GM21381 (cell line): Measurements from ENCODE around the gene CFAP61.
A peak's percentile ranks its signal among the peaks of the same experiment; 100 is the strongest.

Experiments used
- ATAC-seq: cut with Tn5 transposase; IDR thresholded peaks from one replicate; pipeline ENCODE4 v1.9.1; 2021; ENCODE audit warnings: mild to moderate bottlenecking, moderate library complexity; ENCODE audit not compliant: unreplicated experiment

The CFAP61 gene

DNA sequence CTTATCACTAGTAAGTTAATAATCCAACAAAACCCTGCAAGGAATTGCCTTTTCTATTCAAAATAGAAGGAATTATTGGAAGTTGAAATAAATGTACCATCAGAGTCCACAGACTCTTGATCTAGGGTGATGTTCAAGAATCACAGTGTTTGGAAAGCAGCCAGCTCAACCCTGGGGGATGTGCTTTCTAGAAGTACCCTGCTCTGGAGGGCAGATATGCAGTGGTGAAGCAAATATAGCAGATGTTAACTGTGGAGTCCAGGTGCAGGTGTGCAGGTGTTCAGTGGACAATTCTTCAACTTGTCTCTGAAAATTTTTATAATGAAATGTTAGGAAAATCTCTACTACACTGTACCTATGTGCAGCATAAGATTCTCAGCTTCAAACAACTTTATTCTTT, 306.5 kb downstream of the CFAP61 start:
- no peak for ATAC-seq

DNA sequence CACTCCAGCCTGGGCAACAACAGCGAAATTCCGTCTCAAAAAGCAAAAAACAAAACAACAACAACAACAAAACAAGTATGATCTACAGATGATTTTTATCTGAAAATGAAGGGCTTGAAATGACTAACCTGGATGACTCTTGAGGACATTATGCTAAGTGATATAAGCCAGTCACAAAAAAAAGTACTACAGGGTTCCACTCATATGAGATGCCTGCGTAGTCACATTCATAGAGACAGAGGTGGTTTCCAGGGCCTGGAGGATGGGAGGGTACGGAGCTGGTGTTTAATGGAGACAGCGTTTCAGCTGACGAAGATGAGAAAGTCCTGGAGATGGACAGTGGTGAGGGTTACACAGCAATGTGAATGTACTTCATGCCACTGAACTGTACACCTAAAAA, 307.3 kb downstream of the CFAP61 start:
- ATAC-seq, result no peak

DNA sequence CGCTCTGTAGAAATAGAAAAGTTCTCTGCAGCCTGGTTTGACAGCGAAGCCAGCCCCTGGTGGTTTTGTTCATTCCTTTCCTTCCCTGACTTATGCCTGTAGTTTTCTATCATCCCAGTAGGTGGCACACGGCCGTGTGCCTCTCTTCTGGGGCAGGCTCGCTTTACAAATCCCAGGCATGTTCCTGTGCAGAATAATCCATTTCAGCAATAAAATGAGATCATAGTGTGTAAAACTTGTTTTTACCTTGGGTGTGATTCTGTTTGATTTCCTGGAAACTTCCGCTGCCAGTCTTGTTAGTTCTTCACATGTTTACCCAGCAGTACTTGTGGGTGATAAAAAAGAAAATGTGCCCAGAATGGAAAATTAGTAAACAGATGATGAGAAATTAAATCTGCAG, 308.1 kb downstream of the CFAP61 start:
- ATAC-seq, result peak; percentile 58

DNA sequence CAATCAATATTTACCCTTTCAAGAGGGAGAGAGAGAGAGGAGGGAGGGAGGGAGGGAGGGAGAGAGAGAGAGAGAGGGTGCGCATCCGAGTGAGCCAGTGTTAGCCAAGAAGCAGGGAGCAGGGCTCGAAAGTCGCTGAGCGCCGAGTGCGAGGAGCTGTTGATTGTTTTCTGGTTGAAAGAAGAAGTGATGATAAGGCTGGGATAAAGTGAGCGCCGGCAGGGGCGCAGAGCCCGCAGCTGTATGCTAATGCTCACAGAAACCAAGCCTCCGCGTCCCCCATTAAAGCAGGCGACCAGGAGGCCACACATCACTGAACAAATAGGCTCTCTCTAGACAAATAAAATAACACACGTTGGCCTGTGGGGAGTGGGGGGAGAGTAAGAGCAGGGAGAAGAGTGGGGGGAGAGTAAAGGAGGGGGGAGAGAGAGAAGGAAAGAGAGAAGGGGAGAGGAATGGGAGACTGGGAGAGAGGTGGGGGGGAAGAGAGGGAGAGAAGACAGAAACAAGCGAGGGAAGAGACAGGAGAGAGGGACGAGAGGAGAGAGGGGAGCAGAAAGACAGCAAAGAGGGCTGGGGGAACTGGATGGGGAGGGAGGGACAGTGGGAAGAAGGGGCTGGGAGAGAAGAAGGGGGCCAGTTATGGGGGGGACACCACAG, 310.6 kb downstream of the CFAP61 start:
- no peak for ATAC-seq

DNA sequence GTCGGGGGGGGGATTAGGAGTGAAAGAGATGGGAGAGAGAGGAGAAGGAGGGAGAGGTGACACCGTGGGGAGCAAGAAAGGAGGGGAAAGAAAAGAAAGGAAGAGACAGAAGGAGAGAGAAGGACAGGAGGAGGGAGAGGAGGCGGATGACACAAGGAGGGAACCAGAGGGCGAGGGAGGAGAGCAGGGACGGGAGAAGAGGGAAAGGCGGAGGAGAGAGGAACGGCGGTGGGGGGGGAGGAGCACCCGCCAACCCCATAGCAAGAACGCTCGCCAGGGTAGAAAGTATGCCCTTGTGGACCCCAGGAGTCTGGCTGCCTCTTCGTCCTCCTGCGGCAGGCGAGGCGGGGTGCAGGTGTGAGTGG, 311.1 kb downstream of the CFAP61 start:
- no peak for ATAC-seq

DNA sequence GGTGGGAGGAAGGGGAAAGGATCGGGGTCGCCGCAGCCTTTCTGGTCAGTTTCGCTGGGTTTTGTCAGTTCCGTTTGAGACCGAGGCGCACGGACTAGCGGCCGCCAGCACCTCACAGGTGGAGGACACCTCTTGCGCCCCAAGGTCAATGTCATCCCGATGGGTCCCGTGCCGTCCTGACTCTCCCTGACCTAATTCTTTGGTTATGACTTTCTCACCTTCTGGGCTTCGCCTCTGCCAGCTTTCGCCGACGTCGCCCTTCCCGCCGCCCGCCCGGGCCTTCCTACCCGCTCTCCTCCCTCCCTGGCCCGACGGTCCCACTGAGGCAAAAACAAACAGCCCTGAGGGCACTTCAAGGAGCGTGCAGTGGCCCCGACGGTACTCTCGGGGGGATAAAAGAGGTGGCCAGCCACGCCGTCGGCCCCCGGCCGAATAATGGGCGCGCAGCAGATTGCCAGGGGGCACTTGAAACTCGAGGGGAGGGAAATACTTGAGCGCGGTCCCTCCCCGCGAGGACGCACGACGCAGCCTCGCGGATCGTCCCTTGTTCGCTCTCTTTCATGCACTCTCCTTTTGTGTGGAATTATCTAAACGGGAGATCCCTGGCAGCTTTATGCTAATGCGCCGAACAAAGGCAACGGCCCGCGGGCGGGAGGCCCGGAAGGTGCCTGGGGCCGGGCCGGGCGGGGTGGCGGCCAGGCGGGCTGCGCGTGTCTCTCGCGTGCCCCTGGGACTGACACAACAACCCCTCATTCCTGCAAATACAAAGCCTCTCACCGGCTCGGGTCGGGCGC, 311.7 kb downstream of the CFAP61 start:
- no peak for ATAC-seq

DNA sequence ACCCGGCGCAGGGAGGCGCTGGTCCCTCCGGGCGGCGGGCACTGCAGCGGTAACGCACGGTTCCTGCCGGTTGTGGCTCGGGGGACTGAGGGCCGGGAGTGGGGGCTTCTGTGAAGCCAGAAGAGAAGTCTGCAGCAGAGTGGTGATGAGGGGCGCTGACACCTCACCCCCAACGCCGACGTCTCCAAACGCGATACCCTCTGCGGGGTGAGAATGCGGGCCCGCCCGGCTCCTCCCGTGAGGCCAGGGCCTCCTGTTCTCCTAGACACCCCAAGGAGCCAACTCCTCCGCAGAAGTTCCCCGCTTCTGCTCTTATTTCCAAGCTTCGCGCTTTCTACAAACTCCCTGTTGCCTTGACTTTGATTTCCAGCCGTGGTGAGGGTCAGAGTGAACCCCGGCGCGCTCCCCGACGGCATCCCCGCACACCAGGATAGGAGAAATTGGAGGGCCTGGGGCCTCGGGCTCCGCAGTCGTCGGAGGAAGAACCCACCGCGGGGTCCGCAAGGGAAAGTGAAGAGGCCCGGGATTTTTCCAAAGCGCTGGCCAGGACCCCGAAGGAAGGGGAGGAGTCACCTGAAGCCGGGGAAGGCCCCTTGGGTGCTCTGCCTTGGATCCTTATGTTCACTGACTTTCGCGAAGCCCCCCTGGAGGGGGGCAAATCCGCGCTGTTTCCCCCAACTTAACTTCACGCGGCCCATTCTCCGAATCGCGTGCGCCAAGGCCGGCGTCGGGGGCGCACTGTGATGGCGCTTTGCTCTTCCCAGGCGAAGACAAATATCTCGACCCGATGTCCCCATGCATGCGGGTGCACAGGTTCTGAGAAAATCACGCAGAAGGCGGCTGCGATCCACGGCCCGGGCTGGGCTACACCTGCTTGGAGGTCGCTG, 312.5 kb downstream of the CFAP61 start:
- no peak for ATAC-seq

DNA sequence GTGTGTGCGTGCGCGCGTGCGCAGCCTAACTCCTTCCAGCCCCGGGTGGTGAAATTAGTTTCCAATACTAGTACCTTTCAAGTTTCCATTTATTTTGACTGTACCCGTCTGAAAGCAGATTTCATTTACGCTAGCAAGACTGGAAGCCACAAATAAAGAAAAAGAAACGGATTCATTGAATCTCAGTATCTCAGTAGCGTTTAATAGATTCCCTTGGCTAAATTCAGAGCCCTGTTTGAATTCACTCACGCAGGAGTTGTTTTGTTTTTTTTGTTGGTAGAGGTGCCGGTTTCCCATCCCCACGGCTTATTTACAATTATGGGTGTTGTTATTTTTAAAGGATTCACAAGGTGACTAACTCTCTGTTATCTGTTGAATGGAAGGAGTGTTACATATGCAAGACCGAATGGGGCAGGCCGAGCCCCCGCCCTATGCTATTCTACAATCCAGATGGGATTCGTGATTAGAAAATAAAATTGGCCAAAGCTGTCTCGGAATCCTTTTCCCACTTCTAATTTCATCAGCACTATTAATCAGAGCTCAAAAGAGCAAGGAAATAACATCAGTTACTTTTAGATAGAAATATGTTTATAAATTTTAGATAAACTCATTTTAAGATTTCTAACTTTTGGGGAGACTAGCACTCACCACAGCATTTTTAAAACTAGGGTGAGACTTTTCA, 313.3 kb downstream of the CFAP61 start:
- no peak for ATAC-seq

DNA sequence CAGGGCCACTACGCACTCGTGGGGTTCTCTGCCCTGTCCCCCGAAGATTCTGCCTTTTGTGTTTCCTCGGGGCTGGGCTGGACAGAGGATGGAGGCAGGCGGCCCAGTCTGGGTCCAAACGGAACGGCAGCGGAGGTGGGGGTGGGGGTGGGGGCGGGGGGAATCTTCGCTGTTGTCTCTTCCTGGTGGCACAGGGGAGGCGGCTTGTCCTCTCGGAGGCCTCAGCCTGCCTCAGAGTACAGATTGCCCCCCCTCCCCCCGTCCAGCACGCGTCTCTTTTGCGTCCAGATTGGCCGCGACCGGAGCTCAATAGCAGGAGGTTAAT, 314.2 kb downstream of the CFAP61 start:
- ATAC-seq, result no peak

DNA sequence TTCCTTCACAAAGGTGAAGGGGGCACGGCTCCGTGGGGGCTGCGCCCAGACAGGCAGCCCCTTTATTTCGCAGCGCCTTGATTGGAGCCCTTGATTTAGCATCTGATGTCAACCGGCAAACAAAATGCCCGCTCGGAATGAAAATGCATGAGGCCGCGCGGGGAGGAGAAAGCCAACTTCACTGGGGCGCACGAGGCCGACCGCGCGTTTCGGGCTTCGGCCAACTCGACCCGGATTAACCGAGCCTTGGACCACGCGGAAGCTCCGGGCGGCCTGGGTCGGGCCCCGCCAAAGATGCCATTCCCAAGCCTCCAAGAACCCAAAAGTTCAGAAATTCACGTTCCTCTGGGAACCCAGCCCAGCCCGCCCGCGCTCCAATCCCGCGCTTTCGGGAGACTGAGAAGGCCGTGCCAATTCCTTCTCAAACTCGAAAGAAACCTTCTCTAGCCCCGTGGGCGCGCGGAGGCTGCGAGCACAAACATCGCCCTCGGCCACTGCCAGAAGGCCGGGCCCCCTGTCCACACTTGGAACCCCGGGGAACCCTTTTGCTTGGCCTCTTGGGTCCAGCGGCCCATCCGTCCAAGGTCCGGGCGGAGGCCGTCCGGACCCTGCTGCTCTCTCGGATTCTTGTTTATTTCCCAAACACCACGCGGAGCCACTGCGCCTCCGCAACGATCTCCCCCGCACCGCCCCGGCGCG, 314.7 kb downstream of the CFAP61 start:
- no peak for ATAC-seq

DNA sequence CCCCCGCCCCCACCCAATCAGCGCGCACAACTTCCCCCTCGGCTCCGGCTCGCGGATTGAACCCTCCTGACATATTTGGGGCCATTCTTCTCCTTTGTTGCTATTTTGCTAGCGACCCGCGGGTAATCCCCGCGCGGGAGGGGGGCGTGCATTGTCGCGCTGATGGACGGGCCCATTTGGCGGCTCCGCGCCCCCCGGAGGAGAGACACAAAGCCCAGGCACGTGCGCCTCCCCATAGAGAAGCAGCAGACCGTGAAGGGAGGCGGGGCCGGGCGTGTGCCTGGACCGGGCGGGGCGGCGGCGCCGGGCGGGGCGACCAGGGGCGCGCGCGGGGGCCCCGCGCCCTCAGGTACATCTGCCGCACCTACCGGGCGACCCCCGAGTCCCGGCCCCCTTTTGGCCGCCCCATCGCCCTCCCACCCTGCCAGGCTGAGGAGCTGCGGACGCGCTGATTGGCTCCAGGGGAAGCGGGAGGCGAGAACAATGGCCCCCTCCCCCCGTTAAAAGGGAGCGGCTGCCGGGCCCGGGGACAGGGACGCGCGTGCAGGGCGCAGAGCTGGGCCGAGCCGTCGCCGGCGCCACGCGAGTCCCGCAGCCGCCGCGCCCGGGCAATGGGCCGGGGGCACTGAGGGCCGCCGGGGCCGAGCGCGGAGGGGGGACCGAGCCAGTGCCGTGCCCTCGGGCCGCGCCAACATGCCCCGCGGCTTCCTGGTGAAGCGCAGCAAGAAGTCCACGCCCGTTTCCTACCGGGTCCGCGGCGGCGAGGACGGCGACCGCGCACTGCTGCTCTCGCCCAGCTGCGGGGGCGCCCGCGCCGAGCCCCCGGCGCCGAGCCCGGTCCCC, 315.5 kb downstream of the CFAP61 start, which contains the start of gene INSM1:
Gene INSM1, plus strand, starts transcription at position 530 of the 843 bp plus-strand sequence. Its CDS starts 164 bp downstream, at position 694.
- no peak for ATAC-seq

DNA sequence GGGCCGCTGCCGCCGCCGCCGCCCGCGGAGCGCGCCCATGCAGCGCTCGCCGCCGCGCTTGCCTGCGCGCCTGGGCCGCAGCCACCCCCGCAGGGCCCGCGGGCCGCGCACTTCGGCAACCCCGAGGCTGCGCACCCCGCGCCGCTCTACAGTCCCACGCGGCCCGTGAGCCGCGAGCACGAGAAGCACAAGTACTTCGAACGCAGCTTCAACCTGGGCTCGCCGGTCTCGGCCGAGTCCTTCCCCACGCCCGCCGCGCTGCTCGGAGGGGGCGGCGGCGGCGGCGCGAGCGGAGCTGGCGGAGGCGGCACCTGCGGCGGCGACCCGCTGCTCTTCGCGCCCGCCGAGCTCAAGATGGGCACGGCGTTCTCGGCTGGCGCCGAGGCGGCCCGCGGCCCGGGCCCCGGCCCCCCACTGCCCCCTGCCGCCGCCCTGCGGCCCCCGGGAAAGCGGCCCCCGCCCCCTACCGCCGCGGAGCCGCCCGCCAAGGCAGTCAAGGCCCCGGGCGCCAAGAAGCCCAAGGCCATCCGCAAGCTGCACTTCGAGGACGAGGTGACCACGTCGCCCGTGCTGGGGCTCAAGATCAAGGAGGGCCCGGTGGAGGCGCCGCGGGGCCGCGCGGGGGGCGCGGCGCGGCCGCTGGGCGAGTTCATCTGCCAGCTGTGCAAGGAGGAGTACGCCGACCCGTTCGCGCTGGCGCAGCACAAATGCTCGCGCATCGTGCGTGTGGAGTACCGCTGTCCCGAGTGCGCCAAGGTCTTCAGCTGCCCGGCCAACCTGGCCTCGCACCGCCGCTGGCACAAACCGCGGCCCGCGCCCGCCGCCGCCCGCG, 316.3 kb downstream of the CFAP61 start:
- ATAC-seq, result no peak

DNA sequence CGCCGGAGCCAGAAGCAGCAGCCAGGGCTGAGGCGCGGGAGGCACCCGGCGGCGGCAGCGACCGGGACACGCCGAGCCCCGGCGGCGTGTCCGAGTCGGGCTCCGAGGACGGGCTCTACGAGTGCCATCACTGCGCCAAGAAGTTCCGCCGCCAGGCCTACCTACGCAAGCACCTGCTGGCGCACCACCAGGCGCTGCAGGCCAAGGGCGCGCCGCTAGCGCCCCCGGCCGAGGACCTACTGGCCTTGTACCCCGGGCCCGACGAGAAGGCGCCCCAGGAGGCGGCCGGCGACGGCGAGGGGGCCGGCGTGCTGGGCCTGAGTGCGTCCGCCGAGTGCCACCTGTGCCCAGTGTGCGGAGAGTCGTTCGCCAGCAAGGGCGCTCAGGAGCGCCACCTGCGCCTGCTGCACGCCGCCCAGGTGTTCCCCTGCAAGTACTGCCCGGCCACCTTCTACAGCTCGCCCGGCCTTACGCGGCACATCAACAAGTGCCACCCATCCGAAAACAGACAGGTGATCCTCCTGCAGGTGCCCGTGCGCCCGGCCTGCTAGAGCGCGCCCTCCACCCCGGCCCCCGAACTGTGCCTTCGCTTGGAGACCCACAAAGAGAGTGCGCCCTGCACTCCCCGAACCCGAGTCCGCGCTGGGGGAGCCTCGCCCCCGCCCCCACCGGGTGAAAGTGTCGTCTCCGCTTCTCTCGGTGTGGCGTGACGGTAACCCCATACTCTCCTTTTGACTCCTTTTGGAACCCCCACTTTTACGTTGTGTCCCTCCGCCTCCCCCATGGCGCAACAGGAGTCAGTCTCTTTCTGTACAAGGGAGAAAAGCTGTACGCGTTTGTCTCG, 317.1 kb downstream of the CFAP61 start:
- ATAC-seq, result no peak

DNA sequence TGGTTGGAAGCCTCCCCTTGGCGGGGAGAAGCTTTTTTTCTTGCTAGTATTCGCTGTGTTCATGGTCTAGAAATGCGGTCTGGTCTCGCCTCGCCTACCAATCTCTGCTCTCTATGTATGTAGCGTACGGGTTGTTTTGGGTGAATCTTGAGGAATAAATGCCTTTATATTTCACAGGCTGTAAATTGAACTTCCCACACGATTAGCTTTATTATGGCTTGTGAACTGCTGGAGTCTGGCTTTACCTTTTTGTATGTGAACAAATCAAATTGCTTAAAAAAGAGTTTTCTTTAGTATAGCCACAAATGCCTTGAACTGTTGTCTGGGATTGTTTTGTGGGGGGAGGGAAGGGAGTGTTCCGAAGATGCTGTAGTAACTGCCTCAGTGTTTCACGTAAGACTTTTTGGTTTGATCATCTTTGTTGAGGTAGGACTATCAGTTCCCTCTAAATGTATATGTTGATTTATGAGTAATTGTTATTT, 317.8 kb downstream of the CFAP61 start:
- no peak for ATAC-seq

DNA sequence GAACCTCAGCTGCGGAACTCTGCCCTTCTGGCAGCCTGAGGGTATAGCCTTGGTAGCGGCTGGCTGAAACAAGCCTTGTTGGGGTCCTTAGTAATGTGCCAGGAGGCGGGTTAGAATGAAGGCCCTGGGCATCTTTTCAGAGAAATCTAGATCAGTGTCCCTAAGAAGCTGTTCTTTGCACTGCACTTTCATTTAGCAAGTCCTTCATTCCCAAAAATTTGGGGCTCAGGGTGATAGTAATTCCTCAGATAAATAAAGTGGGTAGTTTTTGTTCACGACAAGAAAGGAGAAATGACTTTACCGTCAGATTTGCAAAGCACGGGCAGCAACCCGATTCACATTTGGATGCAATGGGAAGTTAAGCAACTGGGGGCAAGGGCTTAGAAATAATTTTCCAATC, 318.8 kb downstream of the CFAP61 start:
- ATAC-seq, result no peak

DNA sequence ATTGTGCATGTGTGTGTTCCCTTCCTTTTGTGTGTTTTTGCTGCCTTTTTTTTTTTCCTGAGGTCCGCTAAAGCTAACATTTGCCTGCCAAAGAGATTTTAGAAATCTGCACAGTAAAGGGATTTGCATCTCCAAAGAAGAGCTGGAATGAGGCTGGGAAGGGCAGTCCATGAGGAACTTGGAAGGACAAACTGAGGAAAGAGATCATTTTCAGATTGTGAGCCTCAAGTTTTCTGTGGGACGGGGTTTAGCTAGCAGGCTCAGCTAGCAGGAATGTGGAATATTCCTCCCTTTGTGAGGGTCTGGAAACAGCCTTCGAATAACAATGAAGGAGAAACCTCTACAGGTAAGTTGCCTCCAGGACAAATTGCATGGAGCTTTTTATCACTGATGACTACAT, 319.3 kb downstream of the CFAP61 start:
- ATAC-seq, result no peak

DNA sequence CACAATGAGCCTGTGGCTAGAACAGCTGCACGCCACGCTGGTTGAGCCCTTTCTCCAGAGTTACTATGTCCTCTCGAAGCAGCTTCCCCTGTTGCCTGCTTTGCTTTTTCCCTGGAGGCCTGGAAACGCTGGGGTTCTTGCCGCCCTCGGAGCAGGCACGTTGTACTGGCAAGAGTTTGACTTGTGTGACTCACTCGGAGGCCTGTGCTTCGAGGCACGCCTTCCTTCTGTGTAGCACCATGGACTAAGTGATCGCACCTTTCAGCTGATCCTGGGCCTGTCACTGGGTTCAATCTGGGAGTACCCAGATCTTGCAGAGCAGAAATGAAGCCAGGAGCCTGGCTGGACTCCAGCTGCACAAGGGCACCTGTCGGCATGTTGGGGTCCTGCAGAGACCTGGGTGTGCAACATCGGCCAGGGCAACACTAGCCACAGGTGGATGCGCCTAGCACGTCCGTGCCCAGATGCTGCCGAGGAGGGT, 320.8 kb downstream of the CFAP61 start:
- no peak for ATAC-seq

DNA sequence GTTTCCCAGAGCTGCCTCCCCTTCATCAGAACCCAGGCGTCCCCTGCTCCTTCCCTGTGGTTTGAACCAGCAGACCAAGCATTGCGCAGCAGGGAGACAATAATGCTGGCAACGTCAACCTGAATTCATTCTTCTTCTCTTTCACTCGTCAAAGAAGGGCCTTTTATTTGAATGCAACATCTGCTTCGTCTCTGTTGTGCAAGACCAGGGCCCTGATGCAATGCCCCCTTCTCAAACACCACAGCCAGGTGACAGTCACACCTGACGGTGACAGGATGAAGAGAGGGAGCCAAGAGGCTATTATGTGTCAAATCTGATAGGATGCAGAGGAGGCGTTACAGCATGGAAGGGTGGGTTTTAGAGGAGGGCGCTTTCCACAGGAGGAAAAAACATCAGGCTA, 323.5 kb downstream of the CFAP61 start:
- ATAC-seq, result no peak
